ENCODE measurements around the gene EXOSC5.
"Not testable (repeated sequence)": the region's sequence is repeated elsewhere in the genome, so short reads cannot be mapped to it uniquely, and the experiment has no call there.

Gene EXOSC5
- 6.2 to 22.6 (median 8.9) reads per million in 4 experiments for total RNA-seq

GRCh38 chr19:41397086-41398049, at the start of gene EXOSC5, which contains the start of gene BCKDHA:
EXOSC5 (minus strand) TSS chr19:41397359; CDS start chr19:41397328, 31 bp downstream.
BCKDHA (plus strand) TSS chr19:41397818; CDS start chr19:41397828, 10 bp downstream.
- DNase-seq: peak; percentile 99

- no peak for DNase-seq
Measured at GRCh38 chr19:41445575-41445974, 48.4 kb upstream of the EXOSC5 start.

GRCh38 chr19:41443813-41444455, 46.8 kb upstream of the EXOSC5 start:
- no peak for DNase-seq

- DNase-seq: no peak
Measured at GRCh38 chr19:41442473-41443355, 45.6 kb upstream of the EXOSC5 start, which contains the start of gene ERICH4. ERICH4 (plus strand) TSS chr19:41443156; CDS start chr19:41443170, 14 bp downstream.

- DNase-seq: no peak
Measured at GRCh38 chr19:41441321-41441945, 44.3 kb upstream of the EXOSC5 start.

- peak; percentile 86 for DNase-seq
Measured at GRCh38 chr19:41439441-41440222, 42.5 kb upstream of the EXOSC5 start, which contains the start of gene DMAC2. DMAC2 (minus strand) TSS chr19:41439912; CDS start chr19:41439899, 13 bp downstream.

GRCh38 chr19:41437944-41438574, 40.9 kb upstream of the EXOSC5 start:
- no peak for DNase-seq

- DNase-seq: no peak
Measured at GRCh38 chr19:41436674-41436951, 39.5 kb upstream of the EXOSC5 start.

- no peak for DNase-seq
Measured at GRCh38 chr19:41435936-41436673, 38.9 kb upstream of the EXOSC5 start.

GRCh38 chr19:41435376-41435775, 38.2 kb upstream of the EXOSC5 start:
- DNase-seq: not testable (repeated sequence)

GRCh38 chr19:41434450-41434849, 37.3 kb upstream of the EXOSC5 start:
- DNase-seq: no peak

GRCh38 chr19:41433171-41433570, 36.0 kb upstream of the EXOSC5 start:
- DNase-seq: no peak

GRCh38 chr19:41431426-41432386, 34.5 kb upstream of the EXOSC5 start:
- DNase-seq: no peak

GRCh38 chr19:41430922-41431321, 33.8 kb upstream of the EXOSC5 start:
- no peak for DNase-seq

GRCh38 chr19:41428481-41428859, 31.3 kb upstream of the EXOSC5 start:
- DNase-seq: no peak

GRCh38 chr19:41427647-41428480, 30.7 kb upstream of the EXOSC5 start:
- DNase-seq: no peak

GRCh38 chr19:41426952-41427646, 29.9 kb upstream of the EXOSC5 start, which contains the start of gene B3GNT8:
B3GNT8 (minus strand) TSS chr19:41427374; CDS start chr19:41426778, 596 bp downstream.
- peak; percentile 10 for DNase-seq

Data from effector CD8-positive, alpha-beta T cell (primary cell).